SKM-1 (cell line): ENCODE data around the gene PDK1.
"Not testable (repeated sequence)": the region's sequence is repeated elsewhere in the genome, so short reads cannot be mapped to it uniquely, and the experiment has no call there.

Experiments
- DNase-seq: peaks from one replicate; lab custom pipeline; 2025; ENCODE audit not compliant: unreplicated experiment; lab: John Stamatoyannopoulos, UW

The PDK1 gene

DNA sequence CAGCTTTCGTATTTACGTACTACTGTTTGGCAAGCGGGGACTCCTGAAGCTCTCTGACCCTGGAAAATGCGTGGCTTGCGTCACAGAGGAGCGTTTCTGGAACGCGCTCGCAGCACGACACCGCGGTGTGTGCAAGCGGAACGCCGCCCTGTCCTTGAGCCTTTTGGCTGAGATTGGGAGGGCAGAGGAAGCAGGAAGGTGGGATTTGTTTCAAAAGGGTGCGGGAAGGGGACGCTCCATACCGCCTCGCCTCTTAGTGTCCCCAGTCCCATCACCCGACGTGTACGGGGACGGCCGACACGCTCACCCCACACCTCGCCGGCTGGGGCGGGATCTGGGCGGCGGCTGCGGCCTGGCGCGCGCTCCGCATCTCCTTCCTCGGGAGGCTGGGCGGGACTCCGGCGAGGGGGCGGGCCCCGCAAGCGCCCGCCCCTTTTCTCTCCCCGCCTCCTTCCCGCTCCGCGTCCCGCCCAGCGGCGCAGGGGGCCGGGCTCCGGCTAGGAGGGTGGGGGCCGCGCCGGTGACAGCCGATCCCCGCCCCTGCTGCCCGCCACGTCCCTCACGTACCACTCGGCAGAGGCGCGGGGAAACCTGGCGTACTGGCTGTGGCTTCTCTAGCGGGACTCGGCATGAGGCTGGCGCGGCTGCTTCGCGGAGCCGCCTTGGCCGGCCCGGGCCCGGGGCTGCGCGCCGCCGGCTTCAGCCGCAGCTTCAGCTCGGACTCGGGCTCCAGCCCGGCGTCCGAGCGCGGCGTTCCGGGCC lies at the start of gene PDK1:
Gene PDK1 (plus strand): TSS at position 569 of the 762 bp plus-strand sequence. CDS start 61 bp downstream, at position 630.
- peak; percentile 75 for DNase-seq

DNA sequence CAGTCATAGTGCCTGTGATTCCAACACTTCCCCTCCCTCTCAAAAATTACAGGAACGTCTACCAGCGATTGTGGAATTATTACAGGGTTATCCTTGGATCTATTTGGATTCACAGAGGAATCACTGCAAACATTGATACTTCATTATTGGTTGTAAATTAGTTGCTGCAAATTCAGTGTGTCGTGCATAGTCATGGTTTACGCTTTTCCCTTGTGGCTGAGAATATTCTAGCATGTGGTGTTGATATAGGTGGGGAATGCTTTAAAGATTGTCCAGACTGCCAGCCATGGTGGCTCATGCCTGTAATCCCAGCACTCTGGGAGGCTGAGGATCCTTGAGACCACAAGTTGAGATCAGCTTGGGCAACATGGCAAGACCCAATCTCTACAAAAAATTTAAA lies 48.7 kb upstream of the PDK1 start:
- no peak for DNase-seq

DNA sequence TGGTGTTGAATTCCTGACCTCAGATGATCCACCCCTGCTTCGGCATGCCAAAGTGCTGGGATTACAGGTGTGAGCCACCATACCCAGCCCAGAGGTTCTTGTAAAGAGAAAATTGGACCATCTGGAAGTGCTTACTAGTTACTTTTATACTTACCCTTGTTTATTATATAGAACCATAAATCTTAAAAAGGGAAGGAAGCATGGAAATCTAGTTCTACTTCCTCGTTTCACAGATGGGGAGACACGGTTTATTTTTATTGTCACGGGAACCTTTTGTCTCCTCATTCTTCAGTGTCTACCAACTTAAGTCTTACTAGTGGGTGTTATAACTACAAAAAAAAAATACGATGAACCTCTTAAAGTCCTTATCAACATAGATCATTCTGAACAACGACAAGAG lies 45.8 kb upstream of the PDK1 start:
- DNase-seq = peak; percentile 29

DNA sequence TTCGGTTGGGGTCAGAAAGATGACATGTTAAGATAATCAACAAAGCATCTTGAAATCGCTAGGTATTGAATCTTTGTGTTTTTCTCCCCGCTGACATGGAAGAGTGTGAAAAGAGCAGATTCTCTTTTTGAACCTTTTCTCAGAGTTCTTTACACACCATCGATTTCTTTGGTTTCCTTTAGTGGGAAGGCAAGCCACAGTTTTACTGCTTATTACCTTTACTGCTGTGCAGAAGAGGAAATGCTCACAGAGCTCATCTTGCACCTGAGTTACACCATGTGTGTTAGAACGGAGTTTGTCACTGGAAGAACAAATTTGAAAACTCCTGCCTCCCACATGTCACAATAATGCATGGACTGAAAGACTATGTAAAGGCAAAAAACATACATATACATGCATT lies 45.3 kb upstream of the PDK1 start:
- DNase-seq = no peak

DNA sequence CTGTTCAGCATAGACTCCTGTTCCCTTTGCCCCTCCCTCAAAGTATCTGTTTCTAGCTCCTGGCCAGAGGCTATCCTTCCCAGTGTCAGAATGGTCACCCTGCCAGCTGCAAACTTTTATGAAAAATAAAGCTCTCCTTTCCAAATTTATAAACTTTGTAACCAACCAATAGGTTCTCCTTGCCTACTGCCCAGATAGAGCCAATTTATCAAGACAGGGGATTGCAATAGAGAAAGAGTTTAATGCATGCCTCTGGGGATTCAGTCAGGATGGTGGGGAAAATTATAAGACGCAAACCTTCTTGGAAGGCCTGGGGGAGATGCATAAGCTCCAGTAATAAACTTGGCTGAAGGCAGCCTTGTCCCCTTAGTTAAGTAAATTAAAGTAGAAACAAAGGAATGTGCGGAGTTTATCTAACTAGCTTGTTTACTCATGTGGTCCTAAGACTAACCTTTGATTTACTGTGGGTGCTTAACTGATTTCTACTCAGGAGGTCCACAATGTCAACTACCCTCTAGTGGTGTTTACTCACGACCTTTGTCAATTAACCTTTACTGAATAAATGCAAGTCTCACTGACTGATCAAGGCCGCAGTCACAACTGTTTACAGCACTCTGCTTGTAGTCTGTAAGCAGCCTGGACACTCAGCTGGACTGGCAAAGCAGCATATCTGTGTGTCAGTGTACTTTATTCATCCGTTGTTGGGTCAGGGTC lies 42.9 kb upstream of the PDK1 start:
- DNase-seq = no peak

DNA sequence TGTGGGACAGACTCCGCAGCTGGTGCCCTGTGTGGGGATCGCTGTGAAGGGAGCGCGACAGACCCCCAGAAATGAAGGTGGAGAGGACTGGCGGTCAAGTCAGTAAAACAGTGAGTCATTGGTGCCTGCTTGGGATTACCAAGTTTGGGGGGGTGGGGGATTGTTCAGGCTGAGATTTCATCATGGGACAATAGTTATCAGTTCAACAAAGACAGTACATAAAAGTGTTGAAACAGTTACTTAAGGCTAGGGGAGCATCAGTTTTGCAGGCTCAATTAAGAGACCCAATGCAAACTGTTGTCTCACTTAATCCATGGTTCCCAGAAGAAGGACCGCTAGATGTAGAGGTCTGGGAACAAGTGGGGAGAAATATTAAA lies 42.4 kb upstream of the PDK1 start:
- DNase-seq = no peak

DNA sequence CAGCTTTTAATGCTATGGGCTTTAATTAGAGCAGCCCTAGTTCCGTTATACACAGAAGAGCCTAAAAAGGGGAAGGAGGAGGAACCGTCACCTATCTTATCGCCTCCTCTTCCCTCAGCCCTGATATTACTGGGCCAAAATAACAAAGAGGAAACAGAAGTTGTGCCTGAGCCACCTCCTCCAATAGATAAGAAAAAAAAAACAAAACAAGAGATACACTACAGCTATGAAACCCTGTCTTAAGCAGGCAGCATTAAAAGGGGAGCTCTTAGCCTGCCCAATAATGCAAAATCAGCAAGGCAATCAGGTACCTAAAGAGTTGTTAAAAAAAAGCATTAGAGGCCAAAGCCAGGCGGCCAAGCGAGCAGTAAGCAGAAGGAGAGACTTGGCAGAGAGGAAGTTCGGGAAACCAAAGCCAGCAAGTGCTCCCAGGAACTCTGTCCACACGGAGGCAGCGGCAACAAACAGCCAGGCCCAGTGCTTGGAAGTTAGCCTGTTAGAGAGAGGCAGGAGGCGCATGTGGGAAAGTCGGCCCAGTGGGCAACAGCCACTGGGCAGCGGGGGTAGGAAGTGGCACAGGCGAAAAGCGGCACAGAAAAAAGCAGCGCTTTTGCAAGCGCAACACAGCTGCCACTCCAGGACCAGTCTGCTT lies 41.8 kb upstream of the PDK1 start:
- peak; percentile 44 for DNase-seq

DNA sequence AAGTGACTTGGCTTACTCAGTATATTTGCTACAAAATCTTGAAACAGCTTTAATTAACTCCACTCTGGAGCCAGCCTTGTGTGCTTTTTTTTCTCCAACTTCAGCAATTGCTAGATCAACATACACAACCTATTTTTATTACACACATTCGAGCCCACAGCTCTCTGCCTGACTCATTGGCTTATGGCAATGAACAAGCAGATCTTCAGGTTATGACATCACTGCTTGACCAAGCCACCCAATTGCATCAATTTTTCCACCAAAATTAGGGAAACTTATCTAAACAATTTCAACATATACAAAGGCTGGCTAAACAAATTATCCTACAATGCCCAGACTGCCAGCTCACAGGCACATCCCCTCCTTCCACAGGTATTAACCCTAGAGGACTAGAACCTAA lies 39.6 kb upstream of the PDK1 start:
- DNase-seq = no peak

DNA sequence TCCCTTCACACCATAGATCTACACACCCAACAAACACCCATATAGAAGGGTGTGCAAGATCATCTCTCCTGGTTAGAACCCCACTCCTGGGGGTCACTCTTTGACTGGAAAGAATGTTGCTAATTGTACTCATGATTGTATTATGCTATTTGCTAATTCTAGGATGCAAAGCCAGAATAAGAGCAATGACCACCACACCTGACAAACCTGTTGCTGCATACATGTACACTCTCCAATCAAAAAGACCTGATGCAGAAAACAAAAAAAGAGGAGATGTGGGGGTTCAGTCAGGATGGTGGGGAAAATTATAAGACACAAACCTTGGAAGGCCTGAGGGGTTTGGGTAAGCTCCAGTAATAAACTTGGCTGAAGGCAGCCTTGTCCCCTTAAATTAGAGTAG lies 36.9 kb upstream of the PDK1 start:
- DNase-seq = no peak

DNA sequence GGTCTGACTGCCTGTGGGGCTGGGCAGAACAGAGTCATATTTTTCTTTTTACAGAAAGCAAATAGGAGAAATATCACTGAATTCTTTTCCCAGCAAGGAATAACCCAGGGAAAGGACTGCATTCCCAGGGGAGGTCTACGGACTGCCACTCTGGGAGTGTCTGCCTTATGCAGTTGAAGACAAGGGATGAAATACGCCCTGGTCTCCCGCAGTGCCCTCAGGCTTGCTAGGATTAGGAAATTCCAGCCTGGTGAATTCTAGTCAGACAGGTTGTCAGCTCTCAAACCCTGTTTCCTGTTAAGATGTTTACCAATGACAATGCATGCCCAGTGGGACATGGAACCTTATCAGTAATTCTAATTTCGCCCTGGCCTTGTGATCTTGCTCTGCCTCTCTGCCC lies 30.3 kb upstream of the PDK1 start:
- no peak for DNase-seq

DNA sequence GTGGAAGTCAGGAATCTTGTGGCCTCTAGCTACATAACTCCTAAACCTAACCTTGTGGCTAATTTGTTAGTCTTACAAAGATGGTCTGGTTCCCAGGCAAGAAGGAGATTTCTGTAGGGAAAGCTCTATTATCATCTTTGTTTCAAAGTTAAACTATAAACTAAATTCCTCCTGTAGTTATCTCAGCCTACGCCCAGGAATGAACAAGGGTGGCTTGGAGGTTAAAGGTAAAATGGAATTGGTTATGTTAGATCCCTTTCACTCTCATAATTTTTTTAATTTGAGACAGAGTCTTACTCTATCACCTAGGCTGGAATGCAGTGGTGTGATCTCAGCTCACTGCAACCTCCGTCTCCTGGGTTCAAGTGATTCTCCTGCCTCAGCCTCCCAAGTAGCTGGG lies 24.6 kb upstream of the PDK1 start:
- no peak for DNase-seq

DNA sequence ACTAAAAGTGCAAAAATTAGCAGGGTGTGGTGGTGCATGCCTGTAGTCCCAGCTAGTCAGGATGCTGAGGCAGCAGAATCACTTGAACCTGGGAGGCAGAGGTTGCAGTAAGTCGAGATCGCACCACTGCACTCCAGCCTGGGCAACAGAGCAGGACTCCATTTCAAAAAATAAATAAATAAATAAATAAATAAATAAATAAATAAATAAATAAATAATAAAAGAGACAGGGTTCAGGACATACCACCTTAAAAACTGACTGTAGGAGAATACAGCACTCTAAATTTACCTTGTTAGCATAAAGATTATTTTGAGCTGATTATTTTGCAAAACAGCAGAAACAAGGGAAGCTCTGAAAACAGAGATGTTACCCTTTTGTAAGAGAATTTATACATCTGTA lies 23.4 kb upstream of the PDK1 start:
- DNase-seq = not testable (repeated sequence)

DNA sequence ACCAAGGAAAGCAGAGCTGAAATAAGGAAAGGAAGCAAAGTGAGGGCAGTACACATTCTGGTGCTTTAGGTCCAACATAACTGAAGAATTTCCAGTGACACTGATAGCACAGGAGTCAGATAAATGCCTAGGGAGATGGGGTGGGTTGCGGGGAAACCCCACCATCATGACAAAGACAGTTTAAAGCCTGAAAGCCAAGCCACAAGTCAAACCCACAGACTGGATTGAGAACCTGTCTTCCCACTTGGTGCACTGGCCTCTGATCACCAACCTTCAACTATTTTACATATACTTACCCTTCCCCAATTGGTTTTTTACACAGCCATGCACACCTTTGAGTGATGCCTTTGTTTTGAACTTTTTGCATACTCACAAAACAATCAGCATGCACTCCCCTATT lies 22.2 kb upstream of the PDK1 start:
- no peak for DNase-seq

DNA sequence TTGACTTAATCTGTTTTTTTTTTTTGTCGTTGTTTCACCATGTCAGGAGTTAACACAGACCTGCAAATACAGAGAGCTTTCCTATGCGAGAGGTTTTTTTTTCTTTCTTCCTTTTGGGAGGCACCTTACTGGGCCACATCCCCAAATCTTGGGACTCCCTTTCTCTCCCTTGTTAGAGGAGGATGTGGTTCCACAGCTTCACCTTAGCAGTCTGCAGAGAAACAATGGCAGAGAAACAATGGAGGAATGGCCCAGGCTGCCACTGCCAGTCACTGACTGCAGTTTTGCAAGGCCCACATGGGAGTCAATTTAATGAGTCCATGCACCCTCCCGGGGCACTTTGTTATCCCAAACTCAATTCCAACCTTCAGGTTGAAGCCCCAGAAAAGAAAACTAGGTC lies 20.8 kb upstream of the PDK1 start:
- no peak for DNase-seq

DNA sequence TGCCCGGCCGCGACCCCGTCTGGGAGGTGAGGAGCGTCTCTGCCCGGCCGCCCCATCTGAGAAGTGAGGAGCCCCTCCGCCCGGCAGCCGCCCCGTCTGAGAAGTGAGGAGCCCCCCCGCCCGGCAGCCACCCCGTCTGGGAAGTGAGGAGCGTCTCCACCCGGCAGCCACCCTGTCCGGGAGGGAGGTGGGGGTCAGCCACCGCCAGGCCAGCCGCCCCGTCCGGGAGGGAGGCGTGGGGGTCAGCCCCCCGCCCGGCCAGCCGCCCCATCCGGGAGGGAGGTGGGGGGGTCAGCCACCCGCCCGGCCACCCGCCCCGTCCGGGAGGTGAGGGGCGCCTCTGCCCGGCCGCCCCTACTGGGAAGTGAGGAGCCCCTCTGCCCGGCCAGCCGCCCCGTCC lies 18.0 kb upstream of the PDK1 start:
- not testable (repeated sequence) for DNase-seq

DNA sequence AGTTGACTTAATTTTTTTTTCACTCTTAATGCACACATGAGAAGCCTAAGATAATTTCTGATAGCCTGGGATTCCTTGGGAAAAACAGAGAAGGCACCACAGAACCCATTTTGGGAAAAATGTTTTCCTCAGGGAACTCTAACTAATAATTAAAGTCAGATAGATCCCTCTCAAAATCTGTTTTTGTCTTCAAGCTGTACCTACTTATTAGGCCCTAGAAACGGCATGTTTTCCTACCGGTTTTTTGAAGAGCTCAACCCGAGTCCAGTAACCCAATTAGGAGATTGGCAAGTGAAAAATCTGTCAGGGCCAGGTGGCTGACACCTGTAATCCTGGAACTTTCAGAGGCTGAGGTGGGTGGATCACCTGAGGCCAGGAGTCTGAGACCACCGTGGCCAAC lies 16.1 kb upstream of the PDK1 start:
- DNase-seq = no peak

DNA sequence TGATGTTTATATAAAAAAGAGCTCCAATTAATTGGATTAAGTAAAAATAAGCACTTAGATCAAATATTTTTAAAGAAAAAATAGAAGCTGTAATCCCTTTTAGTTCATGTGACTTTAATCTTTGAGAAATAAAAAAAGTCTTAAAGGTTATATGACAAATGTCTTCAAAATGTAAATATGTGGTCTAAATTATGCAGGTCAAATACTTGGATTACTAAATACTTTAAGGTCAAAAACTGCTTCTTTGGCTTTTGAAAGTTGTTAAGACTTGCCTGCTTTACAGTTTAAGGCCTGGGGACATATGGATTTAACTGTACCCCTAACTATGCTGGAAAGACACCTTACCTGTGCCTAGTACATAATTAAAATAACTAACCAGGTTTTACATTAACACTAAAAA lies 15.5 kb upstream of the PDK1 start:
- no peak for DNase-seq

DNA sequence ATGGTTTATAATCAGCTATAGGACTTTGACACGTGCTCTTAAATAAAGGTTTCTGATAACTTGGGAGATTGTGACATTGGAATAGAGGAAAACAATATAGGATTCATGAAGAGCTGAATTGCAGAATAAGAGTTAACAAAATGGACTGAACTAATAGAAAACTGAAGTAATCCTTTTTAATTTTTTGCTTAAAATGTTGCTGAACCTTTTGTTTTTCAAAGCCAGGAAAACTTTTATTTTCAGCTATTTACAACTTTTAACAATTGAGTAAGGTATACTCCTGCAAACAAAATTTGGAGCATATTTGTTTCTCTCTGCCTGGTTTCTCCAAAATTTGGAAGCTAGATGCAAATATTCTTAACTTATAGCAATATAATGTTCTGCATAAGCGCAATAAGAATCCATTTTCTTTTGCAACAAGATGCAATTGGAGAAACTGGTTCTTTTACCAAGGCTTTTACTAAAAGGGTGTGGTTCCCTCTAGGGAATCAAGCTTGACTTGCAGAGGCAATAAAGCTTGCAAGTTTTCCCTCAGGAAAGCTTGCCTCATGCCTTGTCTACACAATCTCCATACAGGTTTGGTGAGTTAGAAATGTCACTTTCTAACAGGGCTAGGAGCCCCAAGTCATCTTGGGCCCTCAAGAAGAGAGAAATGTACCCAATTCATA lies 10.3 kb upstream of the PDK1 start:
- no peak for DNase-seq

DNA sequence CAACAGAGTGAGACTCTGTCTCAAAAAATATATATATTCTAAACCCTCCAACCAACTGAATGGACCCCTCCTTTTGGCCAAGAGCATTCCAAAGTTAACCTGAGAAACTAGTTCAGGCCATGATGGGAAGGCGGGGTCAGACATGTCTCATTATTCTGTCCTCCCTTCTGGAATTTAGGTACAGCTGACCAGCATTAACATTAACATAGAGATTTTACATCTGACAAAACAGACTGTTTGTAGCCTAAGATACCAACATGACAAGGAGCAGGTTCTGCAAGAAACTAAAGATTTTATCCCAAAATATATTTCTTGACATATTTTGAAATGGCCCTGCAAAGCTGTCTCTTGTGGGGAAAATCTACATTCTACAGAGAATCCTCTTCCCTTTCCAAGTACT lies 6.8 kb upstream of the PDK1 start:
- no peak for DNase-seq

DNA sequence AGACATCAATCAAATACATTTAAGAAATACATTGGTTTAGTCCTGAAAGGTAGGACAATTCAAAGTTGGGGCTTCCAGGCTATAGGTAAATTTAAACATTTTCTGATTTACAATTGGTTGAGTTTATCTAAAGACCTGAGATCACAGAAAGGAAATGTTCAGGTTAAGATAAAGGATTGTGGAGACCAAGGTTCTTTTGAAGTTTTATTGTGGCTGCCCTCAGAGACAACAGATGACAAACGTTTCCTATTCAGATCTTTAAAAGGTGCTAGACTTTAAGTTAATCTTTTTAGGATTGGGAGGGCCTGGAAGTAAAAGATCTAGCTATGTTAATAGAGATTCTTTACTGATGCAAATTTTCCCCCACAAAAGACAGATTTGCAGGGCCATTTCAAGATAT lies 6.1 kb upstream of the PDK1 start:
- DNase-seq = not testable (repeated sequence)

DNA sequence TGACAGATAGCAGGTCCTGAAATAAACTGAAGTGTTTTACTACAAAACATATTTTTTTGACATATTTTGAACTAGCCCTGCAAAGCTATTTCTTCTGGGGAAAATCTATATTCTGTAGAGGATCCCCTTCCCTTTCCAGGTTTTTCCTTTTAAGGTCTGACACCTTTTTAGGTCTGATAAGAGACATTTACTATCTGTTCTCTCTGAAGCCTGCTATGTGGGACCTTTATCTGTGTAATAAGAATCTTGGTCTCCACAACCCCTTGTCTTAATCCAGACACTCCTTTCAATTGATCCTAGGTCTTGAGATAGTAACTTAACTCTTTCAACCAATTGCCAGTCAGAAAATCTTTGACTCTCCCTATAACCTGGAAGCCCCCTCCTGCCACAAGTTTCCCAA lies 5.5 kb upstream of the PDK1 start:
- no peak for DNase-seq

DNA sequence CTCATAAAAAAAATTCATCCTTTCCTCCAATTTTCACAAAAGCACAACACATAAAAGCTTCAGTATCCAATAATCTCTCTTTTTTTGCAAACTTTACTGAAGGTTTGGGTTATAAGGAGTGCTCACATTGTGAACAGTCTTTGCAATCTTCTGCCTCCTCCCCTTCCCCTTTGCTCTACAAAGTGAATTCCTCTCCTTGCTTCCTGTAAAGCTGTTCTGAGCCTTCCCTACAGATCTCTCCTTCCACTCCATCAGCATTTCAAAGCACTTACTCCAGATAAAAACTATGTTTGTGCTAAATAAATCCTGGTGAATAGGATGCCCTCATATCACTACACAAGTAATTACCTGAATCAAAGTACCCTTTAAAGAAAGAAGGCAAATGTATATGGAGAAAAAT lies 4.6 kb upstream of the PDK1 start:
- DNase-seq = no peak
